Glomerular visceral epithelial cell (primary cell): Measurements from ENCODE around the gene SF3A2.

ENCODE experiments used
- DNase-seq: peaks from one replicate; pipeline ENCODE4 v3.0.0-alpha.2; 2016; ENCODE audit errors: extremely low spot score

The SF3A2 gene

DNA sequence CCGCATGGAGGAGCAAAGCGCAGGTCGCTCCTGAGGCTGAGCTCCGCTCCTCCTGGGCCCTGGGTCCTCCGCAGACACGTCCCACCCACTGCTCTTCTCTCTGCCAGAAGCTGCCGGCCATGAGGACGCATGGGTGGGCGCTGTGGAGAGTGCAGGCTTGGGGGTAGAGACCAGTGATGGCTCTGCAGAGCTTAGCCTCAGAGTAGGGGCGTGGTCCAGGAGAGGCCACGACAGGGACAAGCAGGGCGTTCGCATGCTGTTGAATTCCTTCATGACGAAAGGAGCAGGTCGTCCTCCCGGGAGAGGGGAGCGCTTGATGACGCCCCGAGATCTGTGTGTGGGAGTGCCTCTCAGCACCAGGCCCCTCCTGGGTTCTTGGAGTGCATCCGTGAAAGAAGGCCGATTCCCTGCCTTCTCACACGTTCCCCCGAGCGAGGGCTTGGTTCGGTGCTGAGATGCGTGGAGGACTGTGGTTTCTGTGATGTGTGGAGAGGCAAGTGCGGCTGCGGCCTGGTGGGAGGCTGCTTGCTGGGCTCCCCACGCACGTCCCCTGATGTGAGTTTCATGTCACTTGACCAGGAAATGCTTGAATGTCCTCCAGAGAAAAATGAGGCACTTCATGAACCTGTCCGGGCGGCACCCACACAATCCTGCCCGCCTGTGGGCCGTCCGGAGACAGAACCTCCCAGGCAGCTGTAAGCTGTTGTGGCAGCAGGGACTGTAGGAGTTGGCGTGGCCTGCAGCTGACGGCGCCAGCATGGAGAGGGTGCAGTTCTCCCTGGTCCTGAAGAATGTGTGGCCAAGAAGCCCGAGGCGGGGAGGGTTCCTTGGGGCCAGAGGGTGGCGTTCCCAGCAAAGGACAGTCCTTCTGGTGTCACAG, 4.5 kb downstream of the SF3A2 start:
- no peak for DNase-seq

DNA sequence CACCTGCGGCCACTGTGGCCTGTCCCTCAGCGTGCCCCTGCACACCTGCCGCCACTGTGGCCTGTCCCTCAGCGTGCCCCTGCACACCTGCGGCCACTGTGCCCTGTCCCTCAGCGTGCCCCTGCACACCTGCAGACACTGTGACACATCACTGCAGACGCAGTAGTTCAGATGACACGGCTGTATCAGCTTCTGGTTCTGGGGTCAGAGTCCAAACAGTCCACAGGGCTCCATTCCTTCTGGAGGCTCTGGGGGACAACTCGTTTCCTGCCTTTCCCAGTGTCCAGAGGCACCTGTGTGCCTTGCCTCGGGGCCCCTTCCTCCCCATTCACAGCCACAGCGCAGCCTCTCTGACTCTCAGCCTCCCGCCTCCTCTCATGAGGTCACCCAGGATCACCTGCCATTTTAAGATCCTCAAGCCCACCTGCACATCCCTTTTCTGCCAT, 5.5 kb downstream of the SF3A2 start:
- DNase-seq, result no peak

DNA sequence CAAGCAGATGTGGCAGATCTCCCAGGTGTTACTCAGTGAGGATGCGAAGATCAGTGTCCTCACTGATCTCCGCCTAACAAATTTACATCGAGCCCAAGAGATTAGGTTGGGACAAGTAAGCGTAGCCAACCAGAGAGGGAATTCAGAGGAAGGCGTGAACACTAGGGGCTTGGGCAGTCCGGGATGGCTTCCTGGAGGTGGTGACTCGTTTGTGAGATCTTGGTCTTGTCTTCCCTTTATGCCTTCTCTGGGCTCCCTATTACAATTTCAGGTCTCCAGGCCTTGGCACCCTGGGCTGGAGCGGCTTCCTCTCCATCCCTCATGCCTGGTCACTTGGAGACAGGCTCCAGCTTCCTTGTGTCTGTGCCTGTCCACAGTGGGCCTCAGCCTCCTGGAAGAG, 6.2 kb downstream of the SF3A2 start:
- no peak for DNase-seq

DNA sequence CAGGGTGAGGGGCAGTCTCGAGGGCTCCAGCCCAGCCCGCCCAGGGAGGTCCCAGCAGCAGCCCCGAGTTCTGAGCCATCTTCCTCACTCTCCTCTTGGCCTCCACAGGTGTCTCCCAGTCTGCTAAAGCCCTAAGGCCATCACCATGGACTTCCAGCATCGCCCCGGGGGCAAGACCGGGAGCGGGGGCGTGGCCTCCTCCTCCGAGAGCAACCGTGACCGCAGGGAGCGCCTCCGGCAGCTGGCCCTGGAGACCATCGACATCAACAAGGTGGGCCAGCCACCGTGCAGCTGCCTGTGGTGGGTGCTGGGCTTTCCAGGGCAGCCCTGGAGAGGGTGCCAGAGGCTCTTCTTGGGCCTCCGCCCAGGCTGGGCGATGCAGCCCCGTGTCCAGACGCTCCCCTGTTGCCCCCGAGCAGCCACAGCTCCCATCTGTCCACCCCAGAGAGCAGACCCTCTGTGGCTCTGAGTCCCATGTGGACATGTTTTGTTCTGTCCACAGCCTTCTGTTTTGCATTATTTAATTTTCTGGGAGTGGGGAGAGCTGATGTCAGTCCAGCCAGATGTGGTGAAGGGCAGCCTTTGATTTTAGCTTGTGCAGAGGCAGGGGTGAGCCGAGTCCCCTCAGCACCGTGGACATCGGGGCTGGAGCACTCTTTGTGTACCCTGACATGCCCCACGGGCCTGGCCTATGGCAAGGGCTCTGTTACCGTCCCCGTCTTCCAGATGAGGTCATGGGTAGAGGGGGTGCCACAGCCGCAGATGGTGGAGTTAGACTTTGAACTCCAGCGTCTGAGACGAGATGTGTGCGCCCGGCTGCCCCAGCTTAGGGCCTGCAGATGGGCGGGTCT, 6.9 kb downstream of the SF3A2 start:
- DNase-seq, result no peak

DNA sequence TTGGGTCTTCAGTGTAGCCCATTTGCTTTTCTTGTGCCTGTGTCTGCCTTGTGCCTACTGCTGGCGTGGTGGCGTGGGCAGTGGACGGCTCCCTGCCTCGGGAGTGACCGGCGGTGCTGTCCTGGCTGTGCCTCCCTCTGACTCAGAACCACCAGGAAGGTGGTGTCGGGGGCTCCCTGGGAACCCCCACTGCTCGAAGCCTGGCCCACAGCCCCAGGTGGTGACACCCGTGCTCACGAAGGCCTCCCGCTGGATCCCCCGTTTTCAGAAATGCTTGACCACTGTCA, 7.4 kb downstream of the SF3A2 start:
- DNase-seq, result no peak

DNA sequence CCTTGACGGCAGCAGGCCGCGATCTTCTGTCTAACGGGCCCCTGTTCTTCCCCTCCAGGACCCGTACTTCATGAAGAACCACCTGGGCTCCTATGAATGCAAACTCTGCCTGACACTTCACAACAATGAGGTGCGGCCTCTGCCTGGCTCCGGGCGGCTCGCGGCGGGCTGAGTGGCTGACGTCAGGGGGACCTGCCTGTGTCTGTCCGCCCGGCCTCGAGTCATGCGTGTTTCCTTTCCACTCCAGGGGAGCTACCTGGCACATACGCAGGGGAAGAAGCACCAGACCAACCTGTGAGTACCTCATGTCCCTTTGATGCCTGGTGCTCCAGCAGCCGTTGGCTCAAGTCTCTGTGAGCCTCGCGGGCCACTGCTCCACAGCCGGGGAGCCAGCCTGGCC, 7.9 kb downstream of the SF3A2 start:
- no peak for DNase-seq

DNA sequence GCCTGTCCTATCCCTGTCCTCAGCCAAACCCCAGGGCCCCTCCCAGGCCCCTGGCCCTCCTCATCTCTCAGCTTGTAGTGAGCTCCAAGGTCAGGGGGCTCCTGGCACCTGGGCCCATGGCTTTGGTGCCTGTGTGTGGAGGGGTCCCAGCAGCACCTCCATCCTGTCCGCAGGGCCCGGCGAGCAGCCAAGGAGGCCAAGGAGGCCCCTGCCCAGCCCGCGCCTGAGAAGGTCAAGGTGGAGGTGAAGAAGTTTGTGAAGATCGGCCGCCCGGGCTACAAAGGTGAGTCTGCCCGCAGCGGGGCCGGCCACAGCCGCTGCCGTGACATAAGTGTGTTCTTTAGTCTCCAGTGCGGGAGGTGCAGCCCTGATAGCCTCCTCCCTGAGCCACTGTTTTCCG, 8.6 kb downstream of the SF3A2 start:
- no peak for DNase-seq

DNA sequence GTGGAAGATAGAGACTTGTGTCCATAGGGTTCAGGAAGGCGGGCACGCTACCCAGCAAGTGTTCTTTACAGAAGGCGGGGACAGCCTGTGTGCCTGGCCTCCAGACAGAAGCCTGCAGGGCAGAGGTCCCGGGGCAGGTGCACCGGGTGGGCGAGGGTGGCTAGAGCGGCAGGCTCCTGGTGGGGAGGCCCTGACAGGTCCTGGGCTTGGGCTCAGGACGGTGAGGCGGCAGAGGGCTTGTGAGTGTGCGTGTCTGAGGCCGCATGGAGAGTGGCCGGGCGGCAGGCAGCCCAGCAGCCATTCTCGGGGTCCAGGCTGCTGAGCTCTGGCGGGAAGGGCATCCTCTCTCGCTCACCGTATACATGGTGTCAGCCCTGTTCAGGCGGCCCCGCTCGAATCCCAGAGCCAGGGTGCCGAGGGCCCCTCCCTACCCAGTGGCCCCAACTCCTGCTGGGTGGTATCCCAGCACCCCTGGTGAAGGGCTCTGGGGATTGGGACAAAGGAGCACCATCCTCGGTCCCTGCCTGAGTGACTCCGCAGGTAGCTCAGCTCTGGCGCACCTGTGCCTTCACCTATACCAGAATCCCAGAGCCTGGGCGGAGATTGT, 9.5 kb downstream of the SF3A2 start:
- DNase-seq, result no peak

DNA sequence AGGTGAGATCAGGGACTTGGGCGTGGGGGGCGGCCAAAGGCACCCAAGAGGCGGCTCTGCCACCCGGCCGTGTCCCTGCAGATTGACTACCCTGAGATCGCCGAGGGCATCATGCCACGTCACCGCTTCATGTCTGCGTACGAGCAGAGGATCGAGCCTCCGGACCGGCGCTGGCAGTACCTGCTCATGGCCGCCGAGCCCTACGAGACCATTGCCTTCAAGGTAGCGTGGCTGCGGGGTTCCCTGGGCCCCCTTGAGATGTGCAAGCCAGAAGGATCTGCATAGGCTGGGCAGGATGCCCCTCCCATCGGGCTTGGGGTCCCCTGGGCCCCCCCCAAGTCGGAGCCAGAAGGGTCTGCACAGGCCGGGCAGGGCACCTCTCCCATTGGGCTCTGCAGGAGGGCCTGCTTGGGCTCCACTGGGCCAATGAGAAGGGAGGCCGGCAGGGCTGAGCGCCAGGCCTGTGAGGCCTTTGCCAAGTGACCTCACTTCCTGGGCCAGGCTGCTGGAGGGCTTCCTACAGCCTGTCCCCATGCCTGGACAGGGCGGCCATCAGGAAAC, 10.3 kb downstream of the SF3A2 start:
- peak; percentile 52 for DNase-seq

DNA sequence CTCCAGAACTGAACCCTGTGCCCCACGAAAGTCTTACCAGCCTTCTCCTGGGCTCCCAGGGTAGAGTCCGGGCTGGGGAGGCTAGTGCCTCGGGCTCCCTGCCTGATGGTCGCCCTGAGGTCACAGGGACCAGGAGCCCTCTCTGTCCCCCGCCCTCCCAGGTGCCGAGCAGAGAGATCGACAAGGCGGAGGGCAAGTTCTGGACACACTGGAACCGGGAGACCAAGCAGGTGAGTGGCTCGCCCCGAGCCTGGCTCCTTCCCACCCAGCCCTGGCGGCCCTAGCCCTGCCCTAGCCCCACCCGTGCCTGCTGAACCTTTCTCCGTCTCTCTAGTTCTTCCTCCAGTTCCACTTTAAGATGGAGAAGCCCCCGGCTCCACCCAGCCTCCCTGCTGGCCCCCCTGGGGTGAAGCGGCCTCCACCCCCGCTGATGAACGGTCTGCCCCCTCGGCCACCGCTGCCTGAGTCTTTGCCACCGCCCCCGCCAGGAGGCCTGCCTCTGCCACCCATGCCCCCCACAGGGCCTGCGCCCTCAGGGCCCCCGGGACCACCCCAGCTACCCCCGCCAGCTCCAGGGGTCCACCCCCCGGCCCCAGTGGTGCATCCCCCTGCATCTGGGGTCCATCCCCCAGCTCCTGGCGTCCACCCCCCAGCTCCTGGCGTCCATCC, 10.9 kb downstream of the SF3A2 start:
- DNase-seq, result no peak

DNA sequence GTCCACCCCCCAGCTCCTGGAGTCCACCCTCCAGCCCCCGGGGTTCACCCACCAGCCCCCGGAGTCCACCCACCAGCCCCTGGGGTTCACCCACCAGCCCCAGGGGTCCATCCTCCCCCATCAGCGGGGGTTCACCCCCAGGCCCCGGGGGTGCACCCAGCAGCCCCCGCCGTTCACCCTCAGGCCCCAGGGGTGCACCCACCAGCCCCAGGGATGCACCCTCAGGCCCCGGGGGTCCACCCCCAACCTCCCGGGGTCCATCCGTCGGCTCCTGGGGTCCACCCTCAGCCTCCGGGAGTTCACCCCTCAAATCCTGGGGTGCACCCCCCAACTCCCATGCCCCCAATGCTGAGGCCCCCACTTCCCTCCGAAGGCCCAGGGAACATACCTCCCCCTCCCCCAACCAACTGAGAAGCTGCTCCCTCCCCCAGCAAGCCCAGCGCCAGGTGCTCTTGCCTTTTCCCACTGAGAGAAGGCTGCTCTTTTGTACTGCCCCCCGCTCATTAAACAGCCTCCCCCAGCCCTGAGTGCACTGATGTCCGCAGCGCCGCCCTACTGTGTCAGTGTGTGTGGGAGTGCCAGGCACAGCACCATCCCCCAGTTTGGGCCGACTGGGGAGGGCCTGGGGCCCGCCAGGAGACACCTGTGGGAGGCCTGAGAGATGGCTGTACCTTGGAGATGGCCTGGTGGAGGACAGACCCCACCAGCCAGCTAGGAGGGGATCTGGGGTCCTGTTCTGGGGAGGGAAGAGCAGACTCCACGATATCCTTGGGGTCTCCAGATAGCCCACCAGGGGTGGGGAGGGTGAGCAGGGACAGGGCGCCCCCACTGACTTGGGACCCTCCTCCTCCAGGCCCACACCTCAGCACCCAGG, 11.7 kb downstream of the SF3A2 start:
- no peak for DNase-seq

DNA sequence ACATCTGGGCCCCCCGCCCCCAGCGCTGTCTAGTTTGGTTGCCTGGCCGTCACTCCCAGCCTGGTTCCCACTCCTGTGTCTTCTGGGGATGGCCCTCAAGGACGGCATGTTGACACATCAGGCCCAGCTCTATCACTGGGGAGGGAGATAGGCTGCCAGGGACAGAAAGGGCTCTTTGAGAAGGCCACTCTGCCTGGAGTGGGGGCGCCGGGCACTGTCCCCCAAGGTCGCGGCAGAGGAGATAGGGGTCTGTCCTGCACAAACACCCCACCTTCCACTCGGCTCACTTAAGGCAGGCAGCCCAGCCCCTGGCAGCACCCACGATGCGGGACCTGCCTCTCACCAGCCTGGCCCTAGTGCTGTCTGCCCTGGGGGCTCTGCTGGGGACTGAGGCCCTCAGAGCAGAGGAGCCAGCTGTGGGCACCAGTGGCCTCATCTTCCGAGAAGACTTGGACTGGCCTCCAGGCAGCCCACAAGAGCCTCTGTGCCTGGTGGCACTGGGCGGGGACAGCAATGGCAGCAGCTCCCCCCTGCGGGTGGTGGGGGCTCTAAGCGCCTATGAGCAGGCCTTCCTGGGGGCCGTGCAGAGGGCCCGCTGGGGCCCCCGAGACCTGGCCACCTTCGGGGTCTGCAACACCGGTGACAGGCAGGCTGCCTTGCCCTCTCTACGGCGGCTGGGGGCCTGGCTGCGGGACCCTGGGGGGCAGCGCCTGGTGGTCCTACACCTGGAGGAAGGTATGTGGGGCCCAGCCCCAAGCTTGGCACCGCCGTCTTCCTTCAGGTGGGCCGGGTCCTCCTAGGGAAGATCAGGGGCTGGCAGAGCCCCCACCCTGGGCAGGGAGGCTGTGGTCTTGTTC, 12.6 kb downstream of the SF3A2 start, which contains the start of gene AMH:
Gene AMH (plus strand): TSS at position 314 of the 857 bp plus-strand sequence. CDS start 10 bp downstream, at position 324.
- DNase-seq, result no peak

DNA sequence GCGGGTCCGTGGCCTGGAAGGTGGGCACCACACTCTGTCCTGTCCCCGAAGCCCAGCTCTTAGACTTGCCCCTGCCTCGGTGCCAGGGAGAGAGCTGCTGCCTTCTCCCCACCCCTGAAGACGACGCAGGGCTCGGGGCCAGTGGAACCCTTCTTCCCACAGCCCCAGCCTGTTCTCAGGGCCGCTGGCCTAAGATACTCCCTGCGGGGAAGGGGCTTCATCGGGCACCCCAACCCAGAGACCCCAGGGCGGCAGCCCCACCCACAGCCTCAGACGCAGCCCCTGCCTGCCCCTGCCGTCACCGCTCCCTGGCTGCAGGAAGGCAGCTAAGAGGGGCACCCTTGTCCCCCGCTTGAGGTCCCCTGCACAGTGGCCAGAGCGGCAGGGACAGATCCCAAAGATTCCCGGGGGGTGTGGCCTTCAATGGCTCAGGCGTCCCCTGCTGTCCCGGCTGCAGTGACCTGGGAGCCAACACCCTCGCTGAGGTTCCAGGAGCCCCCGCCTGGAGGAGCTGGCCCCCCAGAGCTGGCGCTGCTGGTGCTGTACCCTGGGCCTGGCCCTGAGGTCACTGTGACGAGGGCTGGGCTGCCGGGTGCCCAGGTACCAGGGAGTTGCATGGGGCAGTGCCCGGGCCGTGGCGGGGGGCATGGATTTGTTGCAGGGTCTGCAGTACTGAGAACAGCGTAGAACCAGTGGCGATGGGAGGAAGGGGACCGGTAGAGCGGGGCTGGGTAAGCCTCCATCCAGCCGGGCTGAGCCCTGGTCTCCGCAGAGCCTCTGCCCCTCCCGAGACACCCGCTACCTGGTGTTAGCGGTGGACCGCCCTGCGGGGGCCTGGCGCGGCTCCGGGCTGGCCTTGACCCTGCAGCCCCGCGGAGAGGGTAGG, 13.5 kb downstream of the SF3A2 start:
- no peak for DNase-seq

DNA sequence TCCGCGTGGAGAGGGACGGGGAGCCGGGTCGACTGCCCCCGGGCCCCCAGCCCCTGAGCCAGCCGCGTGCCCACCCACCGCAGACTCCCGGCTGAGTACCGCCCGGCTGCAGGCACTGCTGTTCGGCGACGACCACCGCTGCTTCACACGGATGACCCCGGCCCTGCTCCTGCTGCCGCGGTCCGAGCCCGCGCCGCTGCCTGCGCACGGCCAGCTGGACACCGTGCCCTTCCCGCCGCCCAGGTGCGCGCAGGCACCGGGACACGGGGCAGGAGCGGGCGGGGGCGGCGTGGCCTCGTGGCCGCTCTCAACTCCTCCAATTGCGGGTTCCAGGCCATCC, 14.1 kb downstream of the SF3A2 start:
- no peak for DNase-seq

DNA sequence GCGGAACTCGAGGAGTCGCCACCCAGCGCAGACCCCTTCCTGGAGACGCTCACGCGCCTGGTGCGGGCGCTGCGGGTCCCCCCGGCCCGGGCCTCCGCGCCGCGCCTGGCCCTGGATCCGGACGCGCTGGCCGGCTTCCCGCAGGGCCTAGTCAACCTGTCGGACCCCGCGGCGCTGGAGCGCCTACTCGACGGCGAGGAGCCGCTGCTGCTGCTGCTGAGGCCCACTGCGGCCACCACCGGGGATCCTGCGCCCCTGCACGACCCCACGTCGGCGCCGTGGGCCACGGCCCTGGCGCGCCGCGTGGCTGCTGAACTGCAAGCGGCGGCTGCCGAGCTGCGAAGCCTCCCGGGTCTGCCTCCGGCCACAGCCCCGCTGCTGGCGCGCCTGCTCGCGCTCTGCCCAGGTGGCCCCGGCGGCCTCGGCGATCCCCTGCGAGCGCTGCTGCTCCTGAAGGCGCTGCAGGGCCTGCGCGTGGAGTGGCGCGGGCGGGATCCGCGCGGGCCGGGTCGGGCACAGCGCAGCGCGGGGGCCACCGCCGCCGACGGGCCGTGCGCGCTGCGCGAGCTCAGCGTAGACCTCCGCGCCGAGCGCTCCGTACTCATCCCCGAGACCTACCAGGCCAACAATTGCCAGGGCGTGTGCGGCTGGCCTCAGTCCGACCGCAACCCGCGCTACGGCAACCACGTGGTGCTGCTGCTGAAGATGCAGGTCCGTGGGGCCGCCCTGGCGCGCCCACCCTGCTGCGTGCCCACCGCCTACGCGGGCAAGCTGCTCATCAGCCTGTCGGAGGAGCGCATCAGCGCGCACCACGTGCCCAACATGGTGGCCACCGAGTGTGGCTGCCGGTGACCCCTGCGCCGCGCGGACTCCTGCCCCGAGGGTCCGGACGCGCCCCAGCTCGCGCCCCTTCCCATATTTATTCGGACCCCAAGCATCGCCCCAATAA, 14.8 kb downstream of the SF3A2 start:
- DNase-seq, result no peak

DNA sequence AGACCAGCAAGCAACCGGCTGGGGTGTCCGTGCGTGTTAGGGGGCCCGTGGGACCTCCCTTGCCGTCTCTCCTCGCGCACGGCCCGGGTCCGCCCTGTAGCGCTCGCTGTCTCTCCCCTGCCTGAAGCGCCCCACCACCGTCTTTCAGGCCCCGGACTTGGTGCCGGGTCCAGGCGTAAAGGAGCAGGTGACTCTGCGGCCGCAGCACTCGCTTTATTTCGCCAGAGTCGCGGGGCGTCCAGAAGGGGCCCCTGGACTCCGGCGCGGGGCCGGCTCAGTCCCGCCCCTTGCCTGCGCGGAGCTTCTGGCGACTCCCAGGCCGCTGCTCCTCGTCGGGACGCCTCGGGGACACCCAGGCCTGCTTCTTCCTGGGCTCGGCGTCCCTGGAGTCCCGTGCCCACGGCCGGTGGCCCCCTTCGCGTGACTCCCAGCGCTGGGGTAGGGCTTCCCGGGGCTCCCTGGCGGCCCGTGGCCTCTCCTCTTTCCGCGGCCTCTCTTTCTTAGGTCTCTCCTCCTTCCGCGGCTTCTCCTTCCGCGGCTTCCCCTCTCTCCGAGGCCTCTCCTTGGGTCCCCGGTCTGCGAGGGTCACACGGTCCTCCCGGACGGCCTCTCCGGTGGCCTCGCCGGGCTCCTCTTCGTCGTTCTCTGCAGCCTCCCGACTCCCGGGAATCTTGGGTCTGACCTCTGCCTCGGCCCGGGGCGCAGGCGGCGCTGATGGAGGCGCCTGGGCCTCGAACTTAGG, 15.6 kb downstream of the SF3A2 start:
- DNase-seq, result no peak

DNA sequence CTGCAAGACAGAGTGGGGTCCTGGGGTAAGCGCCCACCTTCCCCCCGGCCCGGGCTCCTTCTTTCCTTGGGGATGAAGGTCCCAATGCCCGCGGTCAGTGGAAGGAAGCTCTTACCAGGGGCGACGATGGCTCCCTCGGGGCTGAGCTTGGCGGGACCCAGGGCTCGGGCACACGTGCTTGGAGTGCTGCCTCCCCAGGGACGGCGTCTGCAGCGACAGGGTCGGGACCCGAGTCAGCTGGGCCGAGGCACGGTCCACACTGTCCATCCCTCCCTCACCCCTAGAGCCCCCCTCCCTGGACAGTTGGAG, 16.1 kb downstream of the SF3A2 start:
- no peak for DNase-seq
